ENCODE results near the gene DCTN4.
A peak's percentile ranks its signal among the peaks of the same experiment; 100 is the strongest.

Gene DCTN4

GRCh38 chr5:150675069-150675468 is 83.7 kb downstream of the DCTN4 start:
- Histone ChIP-seq H3K27me3 (ENCODE audit: insufficient read depth, poor library complexity, severe bottlenecking) (no peaks in the 10 kb centered on the region), H3K9me3 (ENCODE audit: severe bottlenecking) (no peaks in the 10 kb centered on the region), H3K4me1 (ENCODE audit: insufficient read depth, poor library complexity, severe bottlenecking) (peaks cover 9% of the 10 kb centered on the region), H3K4me3 (ENCODE audit: severe bottlenecking) (no peak overlapping the region), H3K36me3 (ENCODE audit: low read depth) (no peaks in the 10 kb centered on the region), H3K27ac (ENCODE audit: poor library complexity, severe bottlenecking) (no peak overlapping the region)
- DNase-seq (ENCODE audit: low spot score) (no peak), ATAC-seq (ENCODE audit: low read depth) (no peak)
- no peak for TF ChIP-seq CTCF (IDR thresholded peaks at IDR 0.05; ENCODE audit: poor library complexity, severe bottlenecking)

- H3K4me3 ChIP-seq (ENCODE audit: severe bottlenecking), result no peak overlapping the region
- H3K27ac ChIP-seq (ENCODE audit: poor library complexity, severe bottlenecking), result no peak overlapping the region
- H3K4me1 ChIP-seq (ENCODE audit: insufficient read depth, poor library complexity, severe bottlenecking), result peaks cover 9% of the 10 kb centered on the region
- DNase-seq (ENCODE audit: low spot score) (no peak), ATAC-seq (ENCODE audit: low read depth) (no peak)
- no peaks in the 10 kb centered on the region for H3K9me3 ChIP-seq (ENCODE audit: severe bottlenecking)
- TF ChIP-seq CTCF (IDR thresholded peaks at IDR 0.05; ENCODE audit: poor library complexity, severe bottlenecking), result no peak
- no peaks in the 10 kb centered on the region for H3K36me3 ChIP-seq (ENCODE audit: low read depth)
- H3K27me3 ChIP-seq (ENCODE audit: insufficient read depth, poor library complexity, severe bottlenecking), result no peaks in the 10 kb centered on the region
Measured at GRCh38 chr5:150674341-150674821, 84.4 kb downstream of the DCTN4 start.

DNA sequence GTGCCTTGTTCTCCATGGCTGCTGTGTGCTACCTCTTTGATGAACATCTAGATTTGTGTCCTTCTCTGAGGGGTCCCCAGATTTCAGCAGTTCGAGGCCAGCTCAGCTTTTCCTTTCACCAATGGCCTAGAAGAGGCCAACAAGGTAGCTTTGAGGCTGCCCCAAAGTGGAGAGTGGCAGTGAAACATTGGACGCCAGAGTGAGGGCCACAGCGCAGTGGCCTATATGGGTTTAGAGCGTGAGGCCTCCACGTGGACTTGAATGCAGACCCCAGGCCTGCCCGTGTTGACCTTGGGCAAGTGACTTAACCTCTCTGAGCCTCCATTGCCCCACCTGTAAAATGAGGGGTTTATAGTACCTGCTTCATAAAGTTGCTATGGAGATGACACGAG is 85.9 kb downstream of the DCTN4 start:
- TF ChIP-seq CTCF (IDR thresholded peaks at IDR 0.05; ENCODE audit: poor library complexity, severe bottlenecking), result no peak
- ATAC-seq (ENCODE audit: low read depth) (no peak), DNase-seq (ENCODE audit: low spot score) (no peak)
- no peaks in the 10 kb centered on the region for H3K27me3 ChIP-seq (ENCODE audit: insufficient read depth, poor library complexity, severe bottlenecking)
- no peak overlapping the region for H3K27ac ChIP-seq (ENCODE audit: poor library complexity, severe bottlenecking)
- no peaks in the 10 kb centered on the region for H3K9me3 ChIP-seq (ENCODE audit: severe bottlenecking)
- H3K36me3 ChIP-seq (ENCODE audit: low read depth), result no peaks in the 10 kb centered on the region
- H3K4me3 ChIP-seq (ENCODE audit: severe bottlenecking), result no peak overlapping the region
- H3K4me1 ChIP-seq (ENCODE audit: insufficient read depth, poor library complexity, severe bottlenecking), result peaks cover 9% of the 10 kb centered on the region

- TF ChIP-seq CTCF (IDR thresholded peaks at IDR 0.05; ENCODE audit: poor library complexity, severe bottlenecking), result peak; percentile 29
- Histone ChIP-seq H3K9me3 (ENCODE audit: severe bottlenecking) (no peaks in the 10 kb centered on the region), H3K4me3 (ENCODE audit: severe bottlenecking) (peak overlapping the region; percentile 20), H3K36me3 (ENCODE audit: low read depth) (no peaks in the 10 kb centered on the region), H3K4me1 (ENCODE audit: insufficient read depth, poor library complexity, severe bottlenecking) (peaks cover 9% of the 10 kb centered on the region), H3K27me3 (ENCODE audit: insufficient read depth, poor library complexity, severe bottlenecking) (no peaks in the 10 kb centered on the region), H3K27ac (ENCODE audit: poor library complexity, severe bottlenecking) (no peak overlapping the region)
- ATAC-seq (ENCODE audit: low read depth) (peak; percentile 64), DNase-seq (ENCODE audit: low spot score) (no peak)
Measured at GRCh38 chr5:150672237-150672883, 86.5 kb downstream of the DCTN4 start.

GRCh38 chr5:150671509-150672236 is 87.1 kb downstream of the DCTN4 start:
- no peaks in the 10 kb centered on the region for H3K27me3 ChIP-seq (ENCODE audit: insufficient read depth, poor library complexity, severe bottlenecking)
- H3K36me3 ChIP-seq (ENCODE audit: low read depth), result no peaks in the 10 kb centered on the region
- ATAC-seq (ENCODE audit: low read depth), result no peak
- no peak for TF ChIP-seq CTCF (IDR thresholded peaks at IDR 0.05; ENCODE audit: poor library complexity, severe bottlenecking)
- no peak overlapping the region for H3K4me3 ChIP-seq (ENCODE audit: severe bottlenecking)
- no peaks in the 10 kb centered on the region for H3K9me3 ChIP-seq (ENCODE audit: severe bottlenecking)
- no peak for DNase-seq (ENCODE audit: low spot score)
- no peak overlapping the region for H3K27ac ChIP-seq (ENCODE audit: poor library complexity, severe bottlenecking)
- peaks cover 9% of the 10 kb centered on the region for H3K4me1 ChIP-seq (ENCODE audit: insufficient read depth, poor library complexity, severe bottlenecking)
